Right kidney (tissue), 1 donor: ENCODE data around the gene PTBP3.
"Not testable (repeated sequence)": the region's sequence is repeated elsewhere in the genome, so short reads cannot be mapped to it uniquely, and the experiment has no call there.

Source experiments
- DNase-seq: peaks from one replicate; pipeline ENCODE4 v3.0.0-alpha.2; 2016

PTBP3 gene

DNA sequence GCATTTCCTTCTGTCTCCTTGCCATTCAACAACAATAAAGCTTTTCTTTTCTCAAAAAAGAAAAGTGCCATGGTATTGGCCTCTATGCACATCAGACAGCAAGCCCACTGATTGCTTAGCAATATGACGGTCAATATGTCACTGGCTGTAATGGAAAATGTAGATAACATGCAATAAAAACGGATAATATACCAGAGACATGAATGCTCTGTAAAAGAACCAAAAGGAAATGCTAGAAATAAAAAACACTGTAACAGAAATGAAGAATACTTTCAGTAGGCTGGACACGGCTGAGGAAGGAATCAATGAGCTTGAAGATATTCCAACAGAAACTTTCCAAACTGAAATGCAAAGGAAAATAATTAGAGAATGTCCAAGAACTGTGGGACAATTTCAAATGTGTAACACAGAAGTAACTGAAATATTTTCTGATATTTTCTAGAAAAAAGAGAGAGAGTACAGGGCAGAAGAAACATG lies 10.0 kb downstream of the PTBP3 start:
- no peak for DNase-seq

- DNase-seq, result no peak
Measured at GRCh38 chr9:112322701-112323377, 10.6 kb downstream of the PTBP3 start.

GRCh38 chr9:112316258-112316943 lies 17.0 kb downstream of the PTBP3 start:
- no peak for DNase-seq

DNA sequence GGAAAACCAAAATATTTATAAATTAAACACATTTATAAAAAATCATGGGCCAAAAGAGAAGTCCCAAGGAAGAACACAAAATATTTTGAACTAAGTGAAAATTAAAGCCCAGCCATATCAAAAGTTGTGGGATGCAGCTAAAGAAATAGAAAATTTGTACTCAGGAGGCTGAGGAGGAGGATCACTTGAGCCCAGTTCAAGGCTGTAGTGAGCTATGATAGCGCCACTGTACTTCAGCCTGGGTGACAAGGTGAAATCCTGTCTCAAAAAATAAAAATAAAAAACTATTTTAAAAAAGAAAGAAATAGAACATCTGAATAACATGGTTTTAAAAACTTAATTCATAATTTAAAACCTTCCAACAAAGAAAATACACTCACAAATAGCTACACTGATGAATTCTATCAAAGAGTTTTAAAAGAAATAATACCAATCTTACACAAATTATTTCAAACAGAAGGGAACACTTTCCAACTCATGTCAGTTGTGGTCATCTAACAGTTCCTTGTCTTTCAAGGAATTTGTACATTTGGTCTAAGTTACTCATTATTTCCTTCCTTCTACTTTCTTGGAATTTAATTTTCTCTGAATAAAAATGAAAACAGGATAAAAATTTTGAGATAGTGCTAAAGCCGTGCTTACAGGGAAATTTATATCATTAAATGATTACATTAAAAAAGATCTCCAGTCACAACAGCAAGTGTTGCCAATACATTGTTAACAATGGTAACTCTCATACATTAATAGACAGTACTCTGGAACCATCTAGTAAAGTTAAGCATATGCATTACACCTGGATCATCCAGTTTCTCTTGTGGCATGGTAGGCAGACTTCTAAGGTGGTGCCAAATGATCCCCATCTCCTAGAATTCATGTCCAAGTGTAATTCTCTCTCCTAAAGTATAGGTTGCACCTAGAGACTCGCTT lies 17.8 kb downstream of the PTBP3 start:
- no peak for DNase-seq

DNA sequence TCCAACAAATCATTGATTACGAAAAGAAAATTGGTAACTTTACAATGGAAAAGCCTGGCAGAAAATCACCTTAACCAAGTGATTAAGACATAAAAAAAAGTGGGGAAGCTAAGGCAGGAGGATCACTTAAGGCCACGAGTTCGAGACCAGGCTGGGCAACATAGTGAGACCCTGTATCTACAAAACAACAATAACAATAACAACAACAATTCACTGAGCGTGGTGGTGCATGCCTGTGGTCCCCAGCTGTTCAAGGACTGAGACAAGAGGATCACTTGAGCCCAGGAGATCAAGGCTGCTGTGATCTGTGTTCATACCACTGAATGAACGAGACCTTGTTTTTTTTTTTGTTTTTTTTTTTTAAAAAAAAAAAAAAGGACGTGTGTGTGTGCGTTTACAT lies 21.3 kb downstream of the PTBP3 start:
- DNase-seq, result no peak

GRCh38 chr9:112311497-112311896 lies 21.9 kb downstream of the PTBP3 start:
- no peak for DNase-seq

GRCh38 chr9:112310826-112311225 lies 22.6 kb downstream of the PTBP3 start:
- no peak for DNase-seq

- DNase-seq, result no peak
Measured at GRCh38 chr9:112308588-112308987, 24.8 kb downstream of the PTBP3 start.

DNA sequence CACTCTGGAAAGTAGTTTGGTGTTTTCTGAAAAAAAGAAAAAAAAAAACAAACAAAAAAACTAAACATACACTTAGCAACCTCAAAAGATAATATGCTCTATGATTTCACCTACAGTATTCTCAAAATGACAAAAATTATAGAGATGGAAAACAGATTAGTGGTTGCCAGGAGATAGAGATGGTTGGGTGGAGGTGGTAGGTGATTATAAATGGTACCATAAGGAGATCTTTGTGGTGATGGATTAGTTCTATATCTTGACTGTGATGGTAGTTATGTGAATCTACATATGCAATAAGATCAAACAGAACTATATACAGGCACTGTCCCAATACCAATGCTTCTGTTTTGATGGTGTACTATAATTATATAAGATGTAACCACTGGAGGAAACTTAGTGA lies 32.0 kb downstream of the PTBP3 start:
- DNase-seq, result no peak

DNA sequence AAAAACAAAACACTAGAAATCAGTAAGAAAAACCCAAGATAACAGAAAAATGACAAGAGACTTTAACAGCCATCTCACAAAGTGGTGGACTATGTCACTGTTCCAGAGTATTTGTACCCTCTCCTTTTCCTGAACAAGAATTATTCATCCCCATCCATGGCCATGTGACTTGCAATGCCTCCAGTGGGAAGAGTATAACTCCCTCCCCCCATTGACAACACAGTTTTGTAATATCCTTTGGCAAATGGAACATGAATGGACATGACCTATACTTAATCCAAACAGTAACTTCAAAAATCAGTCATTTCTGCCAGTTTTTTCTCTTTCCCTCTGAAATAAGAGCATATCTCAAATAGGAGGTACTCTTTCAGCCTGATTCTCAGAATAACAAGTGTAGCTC lies 33.9 kb downstream of the PTBP3 start:
- DNase-seq, result no peak

- no peak for DNase-seq
Measured at GRCh38 chr9:112296929-112297328, 36.5 kb downstream of the PTBP3 start.

- no peak for DNase-seq
Measured at GRCh38 chr9:112295174-112295573, 38.2 kb downstream of the PTBP3 start.

GRCh38 chr9:112288029-112288428 lies 45.4 kb downstream of the PTBP3 start:
- no peak for DNase-seq

GRCh38 chr9:112286926-112287325 lies 46.5 kb downstream of the PTBP3 start:
- no peak for DNase-seq

DNA sequence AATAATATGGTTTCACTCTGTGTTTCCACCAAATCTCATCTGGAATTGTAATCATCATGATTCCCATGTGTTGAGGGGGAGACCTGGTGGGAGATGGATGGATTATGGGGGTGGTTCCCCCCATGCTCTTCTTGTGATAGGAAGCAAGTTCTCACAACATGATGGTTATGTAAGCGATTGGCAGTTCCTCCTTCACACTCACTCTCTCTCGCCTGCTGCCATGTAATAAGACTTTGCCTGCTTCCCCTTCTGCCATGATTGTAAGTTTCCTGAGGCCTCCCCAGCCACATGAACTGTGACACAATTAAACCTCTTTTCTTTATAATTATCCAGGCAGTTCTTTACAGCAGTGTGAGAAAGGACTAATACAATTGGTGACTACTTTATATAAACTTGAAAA lies 48.4 kb downstream of the PTBP3 start:
- DNase-seq, result no peak

DNA sequence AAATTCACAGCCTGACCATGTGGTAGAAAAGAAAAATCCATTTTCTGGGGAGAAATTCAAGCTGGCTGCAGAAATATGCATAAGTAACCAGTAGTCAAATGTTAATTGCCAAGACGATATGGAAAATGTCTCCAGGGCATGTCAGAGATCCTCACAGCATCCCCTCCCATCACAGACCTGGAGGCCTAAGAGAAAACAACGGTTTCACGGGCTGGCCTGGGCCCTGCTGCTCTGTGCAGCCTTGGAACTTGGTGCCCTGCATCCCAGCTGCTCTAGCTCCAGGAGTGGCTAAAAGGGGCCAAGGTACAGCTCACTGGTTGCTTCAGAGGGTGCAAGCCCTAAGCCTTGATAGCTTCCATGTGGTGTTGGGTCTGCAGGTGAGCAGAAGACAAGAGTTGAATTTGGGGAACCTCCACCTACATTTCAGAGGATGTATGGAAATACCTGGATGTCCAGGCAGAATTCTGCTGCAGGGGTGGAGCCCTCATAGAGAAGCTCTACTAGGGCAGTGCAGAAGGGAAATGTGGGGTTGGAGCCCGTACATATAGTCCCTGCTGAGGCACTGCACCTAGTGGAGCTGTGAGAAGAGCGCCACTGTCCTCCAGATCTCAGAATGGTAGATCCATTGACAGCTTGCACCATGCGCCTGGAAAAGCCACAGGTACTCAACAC lies 49.7 kb downstream of the PTBP3 start:
- DNase-seq, result no peak

DNA sequence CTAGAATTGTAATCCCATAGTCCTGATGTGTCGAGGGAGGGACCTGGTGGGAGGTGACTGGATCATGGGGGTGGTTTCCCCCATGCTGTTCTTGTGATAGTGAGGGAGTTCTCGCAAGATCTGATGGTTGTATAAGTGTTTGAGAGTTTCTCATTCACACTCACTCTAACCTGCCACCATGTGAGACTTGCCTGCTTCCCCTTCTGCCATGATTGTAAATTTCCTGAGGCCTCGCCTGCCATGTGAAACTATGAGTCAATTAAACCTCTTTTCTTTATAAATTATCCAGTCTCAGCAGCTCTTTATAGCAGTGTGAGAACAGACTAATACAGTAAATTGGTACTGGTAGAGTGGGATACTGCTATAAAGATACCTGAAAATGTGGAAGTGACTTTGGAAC lies 50.6 kb downstream of the PTBP3 start:
- DNase-seq, result not testable (repeated sequence)

DNA sequence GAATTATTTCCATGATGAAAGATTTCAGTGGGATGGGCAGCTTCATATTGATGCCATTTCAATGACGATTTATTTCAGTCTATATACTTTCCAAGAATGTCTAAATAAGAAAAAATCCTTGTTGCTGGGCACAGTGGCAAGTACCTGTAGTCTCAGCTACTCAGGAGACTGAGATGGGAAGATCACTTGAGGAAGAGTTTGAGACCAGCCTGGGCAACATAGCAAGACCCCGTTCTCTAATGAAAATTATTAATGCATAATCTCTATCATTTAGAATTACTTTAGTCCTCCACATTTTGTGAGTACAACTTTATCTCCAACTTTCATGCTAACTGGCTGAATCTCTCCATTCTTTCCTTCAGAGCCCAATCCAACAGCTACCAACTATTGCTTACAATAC lies 52.5 kb downstream of the PTBP3 start:
- DNase-seq, result no peak

DNA sequence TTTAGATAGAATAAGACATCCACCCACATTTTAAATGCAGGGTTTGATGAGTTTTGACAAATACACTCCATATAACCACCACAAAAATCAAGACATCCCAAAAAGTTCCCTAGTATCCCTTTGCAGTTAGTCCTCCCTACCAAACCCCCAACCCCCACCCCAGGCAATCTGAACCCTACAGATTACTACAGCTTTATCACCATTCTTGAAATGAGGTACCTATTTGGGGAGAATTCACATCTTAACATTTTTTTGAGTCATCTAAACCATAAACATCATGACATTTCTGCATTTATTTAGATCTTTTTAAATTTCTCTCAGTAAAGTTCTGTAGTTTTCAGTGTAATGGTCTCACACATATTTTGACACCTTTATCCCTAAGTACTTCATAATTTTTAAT lies 53.9 kb downstream of the PTBP3 start:
- no peak for DNase-seq

GRCh38 chr9:112278152-112278551 lies 55.3 kb downstream of the PTBP3 start:
- no peak for DNase-seq

DNA sequence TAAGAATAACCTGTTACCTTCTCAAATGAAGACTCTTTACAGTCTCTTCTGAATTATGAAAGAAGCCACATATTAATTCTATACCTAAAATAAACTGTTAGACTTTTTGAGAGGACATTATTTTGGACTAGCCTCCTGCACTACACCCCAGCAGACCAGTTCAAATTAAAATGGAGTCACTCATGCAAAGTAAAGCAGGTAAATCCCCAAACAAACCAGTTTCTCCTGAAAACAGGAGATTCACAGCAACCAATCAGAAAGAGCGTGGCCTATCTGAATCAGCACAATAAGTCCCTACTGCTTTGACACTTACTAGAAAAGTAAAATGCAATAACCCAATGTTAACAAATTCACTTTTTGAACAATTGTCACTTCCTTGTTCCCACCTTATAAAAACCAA lies 58.8 kb downstream of the PTBP3 start:
- DNase-seq, result no peak

GRCh38 chr9:112273876-112274275 lies 59.5 kb downstream of the PTBP3 start:
- DNase-seq, result no peak
